ENCODE data around the gene HNRNPA2B1. TPM values are rescaled to one million over a fixed set of nuclear protein-coding genes. Genes with fewer than 3 reads are reported as not detected.

HNRNPA2B1 gene
- total RNA-seq (100 to 1,000 TPM; 338 to 456 TPM), polyA plus RNA-seq (ENCODE audit: insufficient read length in 6 of 6) (1,000 to 10,000 TPM; 1,267 to 1,529 (median 1,395) TPM)
- long read RNA-seq, donor 1, full-length matches to known transcripts: 326 of 1,045 reads
- long read RNA-seq, donor 1, partial matches to known transcripts: 516 of 1,045 reads
- long read RNA-seq, donor 1, other reads (novel, unspliced or antisense): 203 of 1,045 reads
- long read RNA-seq, donor 2, full-length matches to known transcripts: 258 of 1,078 reads
- long read RNA-seq, donor 2, partial matches to known transcripts: 528 of 1,078 reads
- long read RNA-seq, donor 2, other reads (novel, unspliced or antisense): 292 of 1,078 reads
- long read RNA-seq, donor 3, full-length matches to known transcripts: 216 of 713 reads
- long read RNA-seq, donor 3, partial matches to known transcripts: 247 of 713 reads
- long read RNA-seq, donor 3, other reads (novel, unspliced or antisense): 250 of 713 reads
- long read RNA-seq, donor 4, transcript HNRNPA2B1-202 (11 exons, 1,711 nt): major isoform, 24 of 121 reads
- long read RNA-seq, donor 4, partial matches to known transcripts: 84 of 121 reads
- long read RNA-seq, donor 4, other reads (novel, unspliced or antisense): 9 of 121 reads
- long read RNA-seq, donor 5, full-length matches to known transcripts: 220 of 671 reads
- long read RNA-seq, donor 5, partial matches to known transcripts: 298 of 671 reads
- long read RNA-seq, donor 5, other reads (novel, unspliced or antisense): 153 of 671 reads
- long read RNA-seq, donor 6, full-length matches to known transcripts: 307 of 645 reads
- long read RNA-seq, donor 6, partial matches to known transcripts: 295 of 645 reads
- long read RNA-seq, donor 6, other reads (novel, unspliced or antisense): 43 of 645 reads
- long read RNA-seq, donor 7, full-length matches to known transcripts: 55 of 662 reads
- long read RNA-seq, donor 7, partial matches to known transcripts: 563 of 662 reads
- long read RNA-seq, donor 7, other reads (novel, unspliced or antisense): 44 of 662 reads
- long read RNA-seq, donor 8, full-length matches to known transcripts: 87 of 205 reads
- long read RNA-seq, donor 8, partial matches to known transcripts: 106 of 205 reads
- long read RNA-seq, donor 8, other reads (novel, unspliced or antisense): 12 of 205 reads
- long read RNA-seq, donor 9, partial matches to known transcripts: 0 of 2 reads
- long read RNA-seq, donor 9, other reads (novel, unspliced or antisense): 0 of 2 reads
- long read RNA-seq, donor 10, partial matches to known transcripts: 18 of 18 reads
- long read RNA-seq, donor 10, other reads (novel, unspliced or antisense): 0 of 18 reads
- long read RNA-seq, donor 11, full-length matches to known transcripts: 212 of 492 reads
- long read RNA-seq, donor 11, partial matches to known transcripts: 252 of 492 reads
- long read RNA-seq, donor 11, other reads (novel, unspliced or antisense): 28 of 492 reads
- long read RNA-seq, donor 12, full-length matches to known transcripts: 117 of 589 reads
- long read RNA-seq, donor 12, partial matches to known transcripts: 439 of 589 reads
- long read RNA-seq, donor 12, other reads (novel, unspliced or antisense): 33 of 589 reads

DNA sequence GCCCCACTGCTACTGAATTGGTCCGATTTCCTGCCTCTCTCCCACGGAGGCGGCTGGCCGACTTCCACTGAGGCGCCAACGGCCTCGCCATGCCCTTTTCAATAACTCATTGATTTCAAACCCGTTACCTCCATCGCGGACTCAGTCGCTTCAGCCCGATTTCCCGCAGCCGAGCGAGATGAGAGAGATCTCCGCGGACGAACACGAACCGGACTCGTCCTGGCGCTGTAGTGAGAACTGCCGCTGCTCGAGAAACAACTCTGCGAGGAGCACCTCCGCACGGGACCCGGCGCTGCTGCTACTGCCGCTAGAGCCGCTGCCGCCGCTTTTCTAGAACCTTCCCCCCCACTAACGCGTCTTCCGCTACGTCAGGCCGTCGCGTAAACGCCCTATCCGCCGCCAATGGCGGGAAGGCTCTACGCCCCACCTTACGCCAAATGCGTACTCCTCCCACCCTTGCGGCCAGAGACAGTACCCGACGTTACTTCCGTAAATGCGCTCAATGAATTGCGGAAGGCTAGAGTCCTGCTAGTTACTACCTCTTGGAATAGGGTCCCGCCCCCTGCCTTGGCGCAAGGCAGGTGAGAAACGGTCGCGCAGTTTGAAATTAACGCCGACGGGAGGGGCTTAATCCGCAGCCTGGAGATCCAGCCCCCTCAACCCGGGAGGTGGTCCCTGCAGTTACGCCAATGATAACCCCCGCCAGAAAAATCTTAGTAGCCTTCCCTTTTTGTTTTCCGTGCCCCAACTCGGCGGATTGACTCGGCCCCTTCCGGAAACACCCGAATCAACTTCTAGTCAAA, at the start of gene HNRNPA2B1:
Gene HNRNPA2B1, minus strand, starts transcription at position 303 of the 803 bp plus-strand sequence. Its CDS starts 169 bp downstream, at position 134.
- peak in 1 of 2 donors; percentile 41 for TF ChIP-seq CTCF (IDR thresholded peaks at IDR 0.05)

DNA sequence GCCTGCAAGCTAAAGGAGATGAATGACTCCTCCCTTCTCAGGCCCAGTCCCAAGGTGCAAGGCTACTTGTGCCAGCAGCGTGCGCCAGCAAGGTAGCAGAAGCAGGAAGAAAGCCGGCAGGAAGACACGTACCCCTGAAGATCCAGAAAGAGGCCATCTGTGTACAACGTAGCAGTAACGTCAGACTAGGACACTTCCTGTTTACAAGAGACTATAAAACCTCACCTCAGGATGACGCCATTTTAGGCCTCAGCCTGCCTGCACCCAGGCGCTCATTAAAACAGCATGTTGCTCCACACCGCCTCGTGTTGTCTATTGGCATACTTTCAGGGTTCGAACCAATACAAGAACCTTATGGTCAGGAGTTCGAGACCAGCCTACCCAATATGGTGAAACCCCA, 49.7 kb upstream of the HNRNPA2B1 start:
- Histone ChIP-seq H3K9me3 (no peaks in the 10 kb centered on the region), H3K36me3 (no peaks in the 10 kb centered on the region), H3K4me1 (no peaks in the 10 kb centered on the region), H3K27ac (no peak overlapping the region), H3K27me3 (no peaks in the 10 kb centered on the region), H3K4me3 (no peak overlapping the region)
- DNase-seq (no peak), ATAC-seq (no peak)
- intact Hi-C loops (cut with DNase I): no loop called here
- no peak for TF ChIP-seq CTCF (IDR thresholded peaks at IDR 0.05)

More for the DNA sequence above, at the start of gene HNRNPA2B1:
- Histone ChIP-seq H3K4me1 (peaks cover 38 to 52% of the 10 kb centered on the region in 2 donors), H3K27me3 (no peaks in the 10 kb centered on the region), H3K4me3 (peak within 1 kb of the TSS; percentile 93), H3K27ac (peak within 1 kb of the TSS; percentile 98 to 100), H3K9me3 (no peaks in the 10 kb centered on the region), H3K36me3 (peaks cover 0 to 18% of the 10 kb centered on the region in 2 donors)
- intact Hi-C loops (cut with DNase I): no loop called here
- peak; percentile 80 for ATAC-seq
- peak; percentile 97 to 100 (median 99) for DNase-seq

DNA sequence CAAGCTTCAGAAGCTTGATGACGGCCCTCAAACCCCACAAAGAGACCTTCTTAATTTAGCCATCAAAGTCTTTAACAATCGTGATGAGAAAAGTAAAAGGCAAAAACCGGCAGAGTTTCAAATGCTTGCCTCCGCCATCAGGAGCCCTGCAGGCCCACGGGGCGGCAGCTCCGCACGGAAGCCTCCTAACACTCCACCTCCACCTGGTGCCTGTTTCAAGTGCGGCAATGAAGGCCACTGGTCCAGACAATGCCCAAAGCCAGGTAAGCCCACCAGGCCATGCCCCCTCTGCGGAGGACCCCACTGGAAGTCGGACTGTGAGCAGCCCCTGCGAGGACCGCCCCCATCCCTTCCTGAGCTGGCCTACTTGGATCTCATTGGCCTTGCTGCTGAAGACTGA, 44.6 kb upstream of the HNRNPA2B1 start:
- intact Hi-C loops (cut with DNase I): no loop called here
- H3K27ac ChIP-seq: no peak overlapping the region
- no peak for TF ChIP-seq CTCF (IDR thresholded peaks at IDR 0.05)

DNA sequence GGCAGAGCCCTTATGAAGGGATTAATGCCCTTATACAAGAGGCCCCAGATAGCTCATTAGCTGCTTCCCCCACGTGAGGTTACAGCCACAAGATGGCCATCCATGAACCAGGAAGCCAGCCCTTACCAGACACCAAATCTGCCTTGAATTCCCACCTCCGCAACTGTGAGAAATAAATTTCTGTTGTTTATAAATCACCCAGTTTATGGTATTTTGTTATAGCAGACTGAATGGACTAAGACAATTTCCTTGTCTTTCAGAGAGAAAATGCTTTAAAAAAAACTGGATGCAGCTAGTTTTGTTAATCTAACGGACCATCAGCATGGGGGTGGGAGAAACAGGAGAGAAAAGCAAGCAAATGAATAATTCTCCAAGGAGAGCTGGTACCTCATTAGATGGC, 37.5 kb upstream of the HNRNPA2B1 start:
- no peak for ATAC-seq
- no peaks in the 10 kb centered on the region for H3K9me3 ChIP-seq
- no peaks in the 10 kb centered on the region for H3K27me3 ChIP-seq
- H3K27ac ChIP-seq: no peak overlapping the region
- intact Hi-C loops (cut with DNase I): no loop called here
- TF ChIP-seq CTCF (IDR thresholded peaks at IDR 0.05): no peak
- H3K4me1 ChIP-seq: no peaks in the 10 kb centered on the region
- no peaks in the 10 kb centered on the region for H3K36me3 ChIP-seq
- DNase-seq: no peak
- H3K4me3 ChIP-seq: no peak overlapping the region

More for the DNA sequence above, 44.6 kb upstream of the HNRNPA2B1 start:
- Histone ChIP-seq H3K36me3 (no peaks in the 10 kb centered on the region), H3K9me3 (no peaks in the 10 kb centered on the region), H3K27me3 (no peaks in the 10 kb centered on the region), H3K4me3 (no peak overlapping the region), H3K4me1 (no peaks in the 10 kb centered on the region)
- DNase-seq (no peak), ATAC-seq (no peak)

Measured in left lung (tissue), 14 donors.